IMR-90 (cell line): ENCODE results near the gene YTHDC2. TPM values are rescaled to one million over a fixed set of nuclear protein-coding genes. Genes with fewer than 3 reads are reported as not detected.

Experiments
- ATAC-seq: fragments of 200-7000 bp; cut with Tn5 transposase; 2 replicates; pipeline ENCODE4 v1.9.1; 2020; ENCODE audit warnings: low read depth, mild to moderate bottlenecking, moderate library complexity
- BruUV-seq: library from RNA; stranded (reverse); fragments of 400-500 nt; replicated peaks from 2 replicates; lab custom pipeline; 2021; lab: Mats Ljungman, UMichigan
- CTCF ChIA-PET: fragments of 300-600 bp; formaldehyde crosslinking; extraction: SDS; loops from one replicate; lab custom pipeline; 2021; ENCODE audit warnings: antibody characterized with exemption; lab: Yijun Ruan, JAX
- POLR2A ChIA-PET: fragments of 300-600 bp; sonication (Branson Sonifier 250); formaldehyde crosslinking; loops from one replicate; lab custom pipeline; 2022; ENCODE audit warnings: antibody characterized with exemption; ENCODE audit not compliant: unreplicated experiment; lab: Charles Lee
- DNase-seq: peaks from one replicate; pipeline ENCODE4 v3.0.0; 2013
- H2AFZ ChIP-seq: replicated peaks from 2 replicates; pipeline ENCODE3; 2013; ENCODE audit warnings: low read length, mild to moderate bottlenecking; ENCODE audit not compliant: poor library complexity
- H2AK5ac ChIP-seq: 2 replicates; pipeline ENCODE4 v1.6.1; 2013; ENCODE audit warnings: low read depth, low read length, inconsistent platforms
- H2AK9ac ChIP-seq: replicated peaks from 2 replicates; pipeline ENCODE3; 2013; ENCODE audit warnings: mild to moderate bottlenecking, low read depth, low read length, moderate library complexity; ENCODE audit not compliant: poor library complexity
- H2BK120ac ChIP-seq: 2 replicates; pipeline ENCODE4 v1.6.1; 2013; ENCODE audit warnings: low read depth, low read length, inconsistent platforms
- H2BK15ac ChIP-seq: 3 replicates; pipeline ENCODE4 v1.6.1; 2013; ENCODE audit warnings: low read depth, low read length, inconsistent platforms
- H2BK20ac ChIP-seq: 2 replicates; pipeline ENCODE4 v1.6.1; 2013; ENCODE audit warnings: low read depth, mild to moderate bottlenecking, inconsistent platforms, low read length, moderate library complexity
- H2BK5ac ChIP-seq: 2 replicates; pipeline ENCODE4 v1.6.1; 2013; ENCODE audit warnings: mild to moderate bottlenecking, low read depth, low read length, inconsistent platforms; ENCODE audit not compliant: poor library complexity, severe bottlenecking
- H3K14ac ChIP-seq: replicated peaks from 2 replicates; pipeline ENCODE4 v1.6.1; 2013; ENCODE audit warnings: low read depth, low read length, inconsistent platforms
- H3K18ac ChIP-seq: 2 replicates; pipeline ENCODE4 v1.6.1; 2013; ENCODE audit warnings: low read depth, low read length, control low read depth
- H3K23ac ChIP-seq: 2 replicates; pipeline ENCODE4 v1.6.1; 2013; ENCODE audit warnings: low read depth, low read length, inconsistent platforms
- H3K27ac ChIP-seq: 2 replicates; pipeline ENCODE4 v1.5.1; 2013; ENCODE audit warnings: mild to moderate bottlenecking, control low read depth, low read length; ENCODE audit not compliant: insufficient read depth
- H3K27me3 ChIP-seq: 2 replicates; pipeline ENCODE4 v1.6.1; 2013; ENCODE audit warnings: low read length; ENCODE audit not compliant: control insufficient read depth, insufficient read depth
- H3K36me3 ChIP-seq: 2 replicates; pipeline ENCODE4 v1.6.1; 2013; ENCODE audit warnings: low read length, mixed read lengths; ENCODE audit not compliant: control insufficient read depth, insufficient read depth
- H3K4ac ChIP-seq: 2 replicates; pipeline ENCODE4 v1.6.1; 2013; ENCODE audit warnings: low read depth, low read length, inconsistent platforms
- H3K4me1 ChIP-seq: 2 replicates; pipeline ENCODE4 v1.6.1; 2013; ENCODE audit warnings: low read length, mixed read lengths; ENCODE audit not compliant: control insufficient read depth, insufficient read depth
- H3K4me2 ChIP-seq: 2 replicates; pipeline ENCODE4 v1.6.1; 2013; ENCODE audit warnings: low read depth, mild to moderate bottlenecking, control low read depth, low read length, moderate library complexity
- H3K4me3 ChIP-seq: 2 replicates; pipeline ENCODE4 v1.5.1; 2013; ENCODE audit warnings: low read depth, mild to moderate bottlenecking, control low read depth, low read length, moderate library complexity; ENCODE audit not compliant: insufficient read depth
- H3K56ac ChIP-seq: 2 replicates; pipeline ENCODE4 v1.6.1; 2013; ENCODE audit warnings: low read length, inconsistent platforms; ENCODE audit not compliant: insufficient read depth; ENCODE audit errors: extremely low read depth
- H3K79me1 ChIP-seq, 2 experiments: 2 replicates each; pipeline ENCODE4 v1.6.1; 2013; ENCODE audit warnings: low read length in 2 of 2, inconsistent platforms in 1 of 2, low read depth in 1 of 2
- H3K9ac ChIP-seq: 2 replicates; pipeline ENCODE4 v1.6.1; 2013; ENCODE audit warnings: low read depth, low read length, control low read depth
- H3K9me1 ChIP-seq: 2 replicates; pipeline ENCODE4 v1.6.1; 2013; ENCODE audit warnings: low read length, inconsistent platforms; ENCODE audit not compliant: insufficient read depth
- H3K9me3 ChIP-seq: 2 replicates; pipeline ENCODE4 v1.6.1; 2013; ENCODE audit warnings: low read length; ENCODE audit not compliant: control insufficient read depth, insufficient read depth
- H4K20me1 ChIP-seq: 2 replicates; pipeline ENCODE4 v1.6.1; 2013; ENCODE audit warnings: low read length, inconsistent platforms; ENCODE audit not compliant: insufficient read depth
- H4K5ac ChIP-seq: 2 replicates; pipeline ENCODE4 v1.6.1; 2013; ENCODE audit warnings: mild to moderate bottlenecking, low read depth, low read length, control low read depth
- H4K8ac ChIP-seq, 2 experiments: 2 replicates each; pipeline ENCODE4 v1.6.1; 2013; ENCODE audit warnings: low read depth in 2 of 2, low read length in 2 of 2, control low read depth in 1 of 2, inconsistent platforms in 1 of 2
- H4K91ac ChIP-seq: 2 replicates; pipeline ENCODE4 v1.6.1; 2013; ENCODE audit warnings: low read depth, low read length, inconsistent platforms; ENCODE audit not compliant: insufficient read depth
- CEBPB ChIP-seq: IDR thresholded peaks from 2 replicates; pipeline ENCODE4 v1.6.1; 2012; ENCODE audit warnings: low read depth, low read length, improper control_type of control experiment
- CHD1 ChIP-seq: IDR thresholded peaks from 2 replicates; pipeline ENCODE4 v1.6.1; 2012; ENCODE audit warnings: low read depth, low read length, improper control_type of control experiment
- FOS ChIP-seq: fragments of 150-350 bp; IDR thresholded peaks from 2 replicates; pipeline ENCODE4 v1.6.1; 2016; ENCODE audit warnings: low read depth, low read length
- MXI1 ChIP-seq: IDR thresholded peaks from 2 replicates; pipeline ENCODE4 v1.6.1; 2012; ENCODE audit warnings: low read depth, mild to moderate bottlenecking, low read length, moderate library complexity, borderline replicate concordance
- NFE2L2 ChIP-seq: fragments of 150-350 bp; IDR thresholded peaks from 2 replicates; pipeline ENCODE4 v1.6.1; 2016; ENCODE audit warnings: low read depth, mild to moderate bottlenecking, low read length
- RCOR1 ChIP-seq: IDR thresholded peaks from 2 replicates; pipeline ENCODE4 v1.6.1; 2012; ENCODE audit warnings: mild to moderate bottlenecking, low read length, improper control_type of control experiment; ENCODE audit not compliant: insufficient replicate concordance
- SMC3 ChIP-seq: fragments of 150-350 bp; IDR thresholded peaks from 2 replicates; pipeline ENCODE4 v1.6.1; 2016; ENCODE audit warnings: low read depth, mild to moderate bottlenecking, antibody characterized with exemption, low read length, moderate library complexity
- WGBS, 2 experiments: methylation state at CpG; one replicate each; pipeline versions ENCODE4 v1.1.5 to v1.1.7; 2013; ENCODE audit warnings: missing lambda C conversion rate in 2 of 2; ENCODE audit not compliant: insufficient read length in 1 of 2; ENCODE audit errors: extremely low coverage in 2 of 2; 5-methylcytosine and 5-hydroxymethylcytosine counted together
- dilution Hi-C: fragments of 300-500 bp; cut with HindIII; formaldehyde crosslinking; loops from one replicate; pipeline ENCODE4 v1.14.3; 2018; ENCODE audit warnings: low sequenced_read_pairs; ENCODE audit not compliant: unreplicated experiment
- in situ Hi-C: fragments of 300-500 bp; cut with MboI; formaldehyde crosslinking; loops from 3 replicates; pipeline ENCODE4 v1.14.3; 2019; ENCODE audit warnings: low sequenced_read_pairs, inconsistent platforms, mixed read lengths
- intact Hi-C: fragments of 100-400 bp; cut with micrococcal nuclease; formaldehyde crosslinking; loops from 2 replicates; pipeline ENCODE4 v1.10.0; 2022
- polyA plus RNA-seq, 3 experiments: library from polyadenylated mRNA; depleted of rRNA; stranded (reverse); fragments of >200 nt; gene quantifications; 2 replicates each; pipeline ENCODE4 v1.2.3, GENCODE V29; 2012; ENCODE audit warnings: low replicate concordance in 1 of 3
- total RNA-seq: library from RNA; depleted of rRNA; stranded (reverse); fragments of >200 nt; gene quantifications from 2 replicates; pipeline ENCODE4 v1.2.3, GENCODE V29; 2012

The YTHDC2 gene
- total and polyA plus RNA-seq, 2 of the 4 experiments (the other 2 are of a cell fraction) = 6.5 to 13.4 TPM

- H3K4me1 ChIP-seq = peaks cover 5% of the 10 kb centered on the region
- no peak overlapping the region for H2BK120ac ChIP-seq
- intact Hi-C loops (no loop called here), dilution Hi-C loops (no loop called here), in situ Hi-C loops (no loop called here)
- ChIA-PET CTCF (interaction anchor here (0.7 kb wide), 1 partner anchor 549 kb away, joined by 4 read pairs; no protein-coding TSS in a partner anchor), POLR2A (no interaction called here)
- H4K20me1 ChIP-seq = no peaks in the 10 kb centered on the region; the same call in 1 of the 2 replicates
- H3K79me1 ChIP-seq = peaks cover 10 to 22% of the 10 kb centered on the region in 2 experiments; a peak in 3 of 4 replicates
- H3K36me3 ChIP-seq = peaks cover 5% of the 10 kb centered on the region; the same call in 1 of the 2 replicates
- H3K27ac ChIP-seq = no peak overlapping the region
- H3K9me1 ChIP-seq = no peaks in the 10 kb centered on the region
- H3K18ac ChIP-seq = no peak overlapping the region
- 100% methylated on average over 1 of the region's 2 CpGs; no CpG with 5 or more reads in 1 of the 2 experiments for WGBS, 2 experiments
- H3K9me3 ChIP-seq = no peaks in the 10 kb centered on the region
- H2AFZ ChIP-seq = no peak overlapping the region
- no peak overlapping the region for H3K9ac ChIP-seq
- no peak overlapping the region for H3K23ac ChIP-seq
- TF ChIP-seq SMC3 = no peak
- TF ChIP-seq NFE2L2 = no peak
- TF ChIP-seq CHD1 = no peak
- TF ChIP-seq MXI1 = no peak
- no peak for TF ChIP-seq RCOR1
- no peak for TF ChIP-seq CEBPB
- no peak for TF ChIP-seq FOS
- no peak overlapping the region for H4K5ac ChIP-seq
- no TSS peak for BruUV-seq
- no peak overlapping the region for H3K56ac ChIP-seq
- no peak overlapping the region for H2BK20ac ChIP-seq
- H4K91ac ChIP-seq = no peak overlapping the region
- no peak for ATAC-seq
- no peak overlapping the region for H3K4me2 ChIP-seq
- no peak overlapping the region for H3K4ac ChIP-seq
- H2BK5ac ChIP-seq = no peak overlapping the region
- no peaks in the 10 kb centered on the region for H3K27me3 ChIP-seq
- no peak overlapping the region for H2AK5ac ChIP-seq
- no peak overlapping the region for H2AK9ac ChIP-seq
- no peak for DNase-seq
- no peak overlapping the region for H3K4me3 ChIP-seq
- H3K14ac ChIP-seq = no peak overlapping the region
- H4K8ac ChIP-seq = no peak overlapping the region
- H2BK15ac ChIP-seq = no peak overlapping the region
Measured at GRCh38 chr5:113524927-113525326, 11.4 kb downstream of the YTHDC2 start.
